Osteocyte (in vitro differentiated cells): ENCODE measurements around the gene TMEM200C. TPM values are rescaled to one million over a fixed set of nuclear protein-coding genes. Genes with fewer than 3 reads are reported as not detected.

ENCODE experiments used
- DNase-seq: peaks from one replicate; pipeline ENCODE4 v3.0.0; 2021; ENCODE audit warnings: mixed read lengths; ENCODE audit not compliant: unreplicated experiment; ENCODE audit errors: extremely low spot score
- H3K27ac Mint-ChIP-seq: one replicate; pipeline ENCODE4 v1.8.0; 2021; ENCODE audit warnings: mild to moderate bottlenecking, mixed read lengths; ENCODE audit not compliant: unreplicated experiment
- H3K27me3 Mint-ChIP-seq: one replicate; pipeline ENCODE4 v1.8.0; 2021; ENCODE audit warnings: mixed read lengths; ENCODE audit not compliant: unreplicated experiment
- H3K36me3 Mint-ChIP-seq: one replicate; pipeline ENCODE4 v1.8.0; 2021; ENCODE audit warnings: mixed read lengths; ENCODE audit not compliant: unreplicated experiment
- H3K4me1 Mint-ChIP-seq: one replicate; pipeline ENCODE4 v1.8.0; 2021; ENCODE audit warnings: mixed read lengths; ENCODE audit not compliant: unreplicated experiment
- H3K4me3 Mint-ChIP-seq: one replicate; pipeline ENCODE4 v1.8.0; 2021; ENCODE audit warnings: mild to moderate bottlenecking, moderate library complexity, mixed read lengths; ENCODE audit not compliant: unreplicated experiment
- H3K9me3 Mint-ChIP-seq: one replicate; pipeline ENCODE4 v1.8.0; 2021; ENCODE audit warnings: mixed read lengths; ENCODE audit not compliant: unreplicated experiment
- CTCF ChIP-seq: fragments of 200-600 bp; sonication (generic); IDR thresholded peaks from 2 replicates; pipeline ENCODE4 v1.5.0; 2021; ENCODE audit warnings: antibody characterized with exemption, mild to moderate bottlenecking, moderate library complexity
- total RNA-seq: library from RNA; stranded (reverse); gene quantifications from 2 replicates; pipeline ENCODE4 v1.2.1, GENCODE V29; 2021

The TMEM200C gene
- total RNA-seq, 1 donor from 2014 or later = 1.6 TPM

- Mint-ChIP-seq H3K4me3 (no peak overlapping the region), H3K27ac (no peak overlapping the region), H3K4me1 (peaks cover 9% of the 10 kb centered on the region), H3K36me3 (no peaks in the 10 kb centered on the region), H3K27me3 (peaks cover 28% of the 10 kb centered on the region), H3K9me3 (no peaks in the 10 kb centered on the region)
- TF ChIP-seq CTCF = peak; percentile 36
- no peak for DNase-seq
Observed at GRCh38 chr18:5890331-5891183, 4.8 kb downstream of the TMEM200C start.

- H3K9me3 Mint-ChIP-seq = no peaks in the 10 kb centered on the region
- TF ChIP-seq CTCF = no peak
- no peak overlapping the region for H3K27ac Mint-ChIP-seq
- H3K27me3 Mint-ChIP-seq = peaks cover 17% of the 10 kb centered on the region
- DNase-seq = no peak
- no peak overlapping the region for H3K4me3 Mint-ChIP-seq
- H3K4me1 Mint-ChIP-seq = no peaks in the 10 kb centered on the region
- no peaks in the 10 kb centered on the region for H3K36me3 Mint-ChIP-seq
Observed at GRCh38 chr18:5885361-5885760, 10.0 kb downstream of the TMEM200C start.

- TF ChIP-seq CTCF = no peak
- Mint-ChIP-seq H3K4me1 (no peaks in the 10 kb centered on the region), H3K36me3 (no peaks in the 10 kb centered on the region), H3K27ac (no peak overlapping the region), H3K4me3 (no peak overlapping the region), H3K9me3 (no peaks in the 10 kb centered on the region), H3K27me3 (peaks cover 17% of the 10 kb centered on the region)
- no peak for DNase-seq
Observed at GRCh38 chr18:5884375-5884774, 10.9 kb downstream of the TMEM200C start.

GRCh38 chr18:5879479-5879882 is 15.8 kb downstream of the TMEM200C start:
- Mint-ChIP-seq H3K27me3 (peaks cover 25% of the 10 kb centered on the region), H3K9me3 (no peaks in the 10 kb centered on the region), H3K4me3 (no peak overlapping the region), H3K36me3 (no peaks in the 10 kb centered on the region), H3K4me1 (no peaks in the 10 kb centered on the region), H3K27ac (no peak overlapping the region)
- TF ChIP-seq CTCF = peak; percentile 88
- DNase-seq = no peak

GRCh38 chr18:5876891-5877290 is 18.4 kb downstream of the TMEM200C start:
- TF ChIP-seq CTCF = no peak
- no peaks in the 10 kb centered on the region for H3K4me1 Mint-ChIP-seq
- no peaks in the 10 kb centered on the region for H3K9me3 Mint-ChIP-seq
- no peak overlapping the region for H3K27ac Mint-ChIP-seq
- no peak for DNase-seq
- H3K27me3 Mint-ChIP-seq = peaks cover 38% of the 10 kb centered on the region
- no peaks in the 10 kb centered on the region for H3K36me3 Mint-ChIP-seq
- no peak overlapping the region for H3K4me3 Mint-ChIP-seq
